ENCODE data around the gene PNMA1.

PNMA1 gene, protein sequence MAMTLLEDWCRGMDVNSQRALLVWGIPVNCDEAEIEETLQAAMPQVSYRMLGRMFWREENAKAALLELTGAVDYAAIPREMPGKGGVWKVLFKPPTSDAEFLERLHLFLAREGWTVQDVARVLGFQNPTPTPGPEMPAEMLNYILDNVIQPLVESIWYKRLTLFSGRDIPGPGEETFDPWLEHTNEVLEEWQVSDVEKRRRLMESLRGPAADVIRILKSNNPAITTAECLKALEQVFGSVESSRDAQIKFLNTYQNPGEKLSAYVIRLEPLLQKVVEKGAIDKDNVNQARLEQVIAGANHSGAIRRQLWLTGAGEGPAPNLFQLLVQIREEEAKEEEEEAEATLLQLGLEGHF

GRCh38 chr14:73713803-73714655, at the start of gene PNMA1:
Gene PNMA1 (minus strand): TSS chr14:73714384. CDS start chr14:73713639, 745 bp downstream.
- peak; percentile 88 for DNase-seq

DNA sequence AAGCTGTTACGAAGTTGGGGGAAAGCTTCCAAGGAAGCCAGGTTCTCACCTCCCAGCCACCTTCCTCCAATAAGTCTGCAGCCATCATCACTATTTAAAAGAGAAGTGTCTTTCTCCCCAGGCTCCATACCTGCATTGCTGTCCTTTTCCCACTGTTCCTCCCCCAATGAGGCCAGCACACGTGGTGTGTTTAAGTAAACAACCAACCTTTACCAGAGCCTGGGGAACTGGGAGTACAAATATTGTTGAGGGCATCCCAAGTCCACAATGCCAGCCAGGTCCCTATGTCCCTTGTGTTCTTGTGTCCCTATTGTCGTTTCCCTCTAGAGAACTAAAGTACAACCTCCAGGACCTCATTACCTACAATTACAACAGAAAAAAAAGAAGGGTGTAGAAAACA, 49.2 kb upstream of the PNMA1 start:
- no peak for DNase-seq

DNA sequence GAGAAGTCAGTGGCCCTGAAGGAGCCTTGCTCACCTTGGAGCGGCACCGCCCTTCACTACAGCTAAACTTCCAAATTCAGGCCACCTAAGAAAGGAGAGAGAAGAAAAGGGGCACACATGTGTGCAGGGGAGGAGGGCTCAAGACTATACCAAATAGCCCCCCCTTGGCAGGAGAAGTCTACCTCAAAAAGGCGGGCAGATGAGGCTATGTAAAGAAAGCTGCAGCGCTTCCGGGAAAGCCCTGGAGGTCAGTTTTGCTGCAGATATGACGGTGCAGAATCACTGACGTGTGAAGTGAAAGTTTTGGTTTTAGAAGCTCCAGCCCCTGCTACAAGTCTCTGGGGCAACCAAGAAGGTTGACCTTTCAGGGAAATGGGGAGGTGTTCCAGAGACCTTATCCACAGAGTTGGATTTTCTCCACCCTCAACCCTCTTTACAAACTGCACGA, 48.2 kb upstream of the PNMA1 start:
- DNase-seq, result no peak

- no peak for DNase-seq
Measured at GRCh38 chr14:73761618-73762355, 47.6 kb upstream of the PNMA1 start.

GRCh38 chr14:73760598-73761586, 46.7 kb upstream of the PNMA1 start:
- no peak for DNase-seq

DNA sequence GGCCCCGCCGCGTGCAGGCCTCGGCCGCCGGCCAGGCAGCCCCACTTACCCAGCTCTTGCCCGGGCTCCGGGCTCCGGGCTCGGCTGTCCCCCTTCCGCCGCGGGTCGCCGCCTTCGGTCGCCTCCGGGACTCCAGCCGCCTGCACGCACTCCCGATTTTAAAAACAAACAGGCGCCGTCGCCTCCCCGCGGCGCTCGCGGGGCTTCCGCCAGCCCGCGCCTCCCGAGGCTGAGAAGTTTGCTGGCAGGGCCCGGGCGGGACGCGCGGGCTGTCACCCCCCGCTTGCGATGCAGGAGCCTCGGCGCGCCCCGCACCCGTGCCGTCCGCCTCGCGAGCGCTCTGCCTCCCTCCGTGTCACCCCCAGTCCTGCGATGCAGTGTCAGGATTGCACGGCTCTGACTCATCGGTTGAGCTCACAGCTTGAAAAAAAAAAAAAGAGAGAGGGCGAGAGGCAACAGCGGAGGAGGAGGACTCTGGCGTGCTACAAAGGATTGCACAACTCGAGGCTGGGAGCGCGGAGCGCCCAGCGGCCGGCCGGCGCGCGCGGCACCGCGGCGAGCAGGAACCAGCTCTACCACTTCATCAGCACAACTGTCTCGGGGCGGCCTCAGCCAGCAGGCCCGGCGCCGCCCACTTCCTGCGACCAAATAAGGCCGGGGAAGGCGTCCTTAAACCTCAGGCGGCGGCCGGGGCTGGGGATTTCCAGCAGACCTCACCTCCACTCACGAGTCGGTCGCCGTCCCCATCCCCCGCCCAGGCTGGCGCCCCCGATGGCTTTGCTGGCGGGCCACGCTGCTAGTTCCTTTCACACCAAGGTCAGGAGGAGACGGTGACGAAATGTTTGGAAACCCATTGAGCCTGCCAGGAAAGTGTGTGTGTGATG, 45.8 kb upstream of the PNMA1 start:
- peak; percentile 96 for DNase-seq

DNA sequence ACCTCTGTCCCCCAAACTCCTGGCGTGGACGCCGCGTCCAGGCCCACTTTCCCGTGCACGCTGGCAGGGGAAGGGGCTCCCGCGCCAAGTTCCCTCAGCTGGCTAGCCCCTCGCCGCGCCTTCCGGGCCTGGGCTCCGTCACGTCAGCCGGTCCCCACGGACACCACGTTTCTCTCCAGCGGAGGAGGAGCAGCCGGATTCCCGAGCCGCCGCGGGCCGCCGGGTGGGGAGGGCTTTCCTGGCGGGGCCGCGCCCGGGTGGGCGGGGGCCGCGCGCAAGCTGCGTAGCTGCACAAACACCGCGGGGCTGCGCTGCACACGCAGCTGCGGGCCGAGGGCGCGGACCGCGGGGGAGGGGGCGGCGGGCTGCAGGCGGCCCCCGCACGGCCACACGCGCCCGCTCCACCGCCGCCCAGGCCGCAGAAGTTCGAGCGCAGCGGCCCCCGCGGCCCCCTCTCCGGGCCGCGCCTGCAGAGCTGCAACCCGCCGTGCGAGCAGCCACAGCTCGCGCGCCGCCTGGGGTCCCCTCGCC, 45.1 kb upstream of the PNMA1 start:
- peak; percentile 68 for DNase-seq

DNA sequence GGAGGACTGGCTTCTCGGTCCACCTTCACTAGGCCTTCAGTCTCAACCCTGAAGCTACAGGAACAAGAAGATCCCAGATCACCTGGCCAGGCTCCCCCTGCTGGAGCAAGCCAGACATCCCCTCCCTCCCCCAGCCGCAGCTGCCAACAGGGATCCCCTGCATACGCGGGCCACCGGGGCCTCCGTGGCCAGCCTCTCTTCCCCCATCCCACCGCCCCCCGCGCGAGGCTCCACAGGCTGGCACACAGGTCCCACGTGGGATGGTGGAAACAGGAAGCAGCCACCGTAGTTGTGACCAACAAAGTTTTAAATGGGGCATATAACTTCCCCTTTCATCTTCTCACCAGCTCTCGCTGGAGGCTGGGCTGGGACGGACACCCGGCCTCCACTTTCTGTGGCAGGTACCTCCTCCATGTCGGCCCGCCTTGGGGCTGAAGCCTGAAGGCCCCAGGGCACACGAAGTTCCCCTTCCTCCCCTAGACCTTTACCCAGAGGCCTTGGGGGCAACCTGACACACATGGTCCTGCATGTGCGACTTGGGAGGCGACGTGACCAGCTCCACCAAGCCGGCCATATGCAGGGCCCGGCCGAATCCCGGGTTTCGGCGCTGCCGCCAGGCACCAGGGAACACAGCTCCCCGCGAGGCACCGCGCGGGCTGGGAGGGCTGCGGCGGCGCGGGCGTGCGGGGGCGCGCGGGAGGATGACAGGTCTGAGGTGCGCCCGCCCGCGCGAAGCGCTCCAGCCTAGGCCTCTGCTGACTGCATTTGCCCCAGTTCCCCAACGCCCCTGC, 44.4 kb upstream of the PNMA1 start:
- peak; percentile 76 for DNase-seq

- DNase-seq, result no peak
Measured at GRCh38 chr14:73757876-73758391, 43.8 kb upstream of the PNMA1 start.

- no peak for DNase-seq
Measured at GRCh38 chr14:73757381-73757780, 43.2 kb upstream of the PNMA1 start.

GRCh38 chr14:73755434-73756014, 41.3 kb upstream of the PNMA1 start:
- DNase-seq, result peak; percentile 41

DNA sequence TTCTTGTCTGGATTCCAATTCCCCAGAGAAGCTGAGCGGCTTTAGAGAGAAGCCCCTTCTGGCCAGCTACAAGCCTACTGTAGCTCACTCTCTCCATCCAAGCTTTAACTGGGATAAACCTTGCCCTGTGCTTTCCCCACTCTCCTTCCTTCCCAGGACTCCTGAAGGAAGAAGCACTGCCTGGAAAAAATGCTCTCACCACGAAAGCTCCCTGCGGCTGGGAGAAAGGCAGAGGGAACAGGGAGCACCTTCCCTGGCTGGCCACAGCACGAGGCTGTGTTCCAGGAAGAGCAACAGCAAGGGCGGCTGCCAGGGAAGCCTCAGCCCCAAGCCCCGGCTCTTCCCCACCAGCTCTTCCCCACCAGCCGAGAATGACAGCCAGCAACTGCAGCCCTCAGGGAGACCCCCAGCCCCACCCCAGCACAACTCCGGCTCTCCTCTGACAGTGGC, 40.8 kb upstream of the PNMA1 start:
- DNase-seq, result no peak

- DNase-seq, result no peak
Measured at GRCh38 chr14:73753887-73754795, 40.0 kb upstream of the PNMA1 start.

DNA sequence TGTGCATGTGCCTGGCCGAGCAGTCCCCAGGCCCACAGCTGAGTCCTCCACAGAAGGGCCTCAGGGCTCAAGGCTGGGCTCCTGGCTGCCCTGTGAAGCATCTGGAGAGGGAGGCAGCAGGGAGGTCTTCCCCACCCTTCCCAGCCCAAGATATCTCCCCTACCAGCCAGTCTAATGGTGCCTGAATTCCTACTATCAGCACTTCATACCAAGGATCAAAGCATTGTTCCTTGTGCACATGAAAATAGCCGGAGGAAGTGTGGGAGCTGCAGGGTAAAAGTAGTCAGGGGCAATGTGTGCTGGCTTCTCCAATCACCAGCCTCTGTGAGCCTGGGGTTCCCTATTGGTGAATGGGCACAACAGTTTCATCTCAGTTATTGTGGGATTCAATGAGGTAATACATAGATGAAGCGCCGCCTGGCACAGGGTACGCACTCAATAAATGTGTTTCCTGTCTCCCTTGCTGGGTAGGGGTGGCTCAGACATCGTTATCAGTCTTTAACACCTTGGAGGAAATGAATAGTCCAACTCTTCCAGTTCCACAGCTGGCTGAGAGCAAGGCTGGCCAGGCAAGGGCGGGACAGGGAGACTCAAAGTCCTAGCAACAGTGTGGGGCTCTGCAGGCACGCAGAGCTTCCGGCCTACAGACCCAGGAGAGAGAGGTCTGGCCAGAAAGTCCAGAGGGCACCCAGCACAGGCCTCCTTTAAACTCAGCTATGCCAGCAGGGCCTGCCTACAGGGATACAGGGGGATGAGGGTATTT, 39.1 kb upstream of the PNMA1 start:
- peak; percentile 54 for DNase-seq

DNA sequence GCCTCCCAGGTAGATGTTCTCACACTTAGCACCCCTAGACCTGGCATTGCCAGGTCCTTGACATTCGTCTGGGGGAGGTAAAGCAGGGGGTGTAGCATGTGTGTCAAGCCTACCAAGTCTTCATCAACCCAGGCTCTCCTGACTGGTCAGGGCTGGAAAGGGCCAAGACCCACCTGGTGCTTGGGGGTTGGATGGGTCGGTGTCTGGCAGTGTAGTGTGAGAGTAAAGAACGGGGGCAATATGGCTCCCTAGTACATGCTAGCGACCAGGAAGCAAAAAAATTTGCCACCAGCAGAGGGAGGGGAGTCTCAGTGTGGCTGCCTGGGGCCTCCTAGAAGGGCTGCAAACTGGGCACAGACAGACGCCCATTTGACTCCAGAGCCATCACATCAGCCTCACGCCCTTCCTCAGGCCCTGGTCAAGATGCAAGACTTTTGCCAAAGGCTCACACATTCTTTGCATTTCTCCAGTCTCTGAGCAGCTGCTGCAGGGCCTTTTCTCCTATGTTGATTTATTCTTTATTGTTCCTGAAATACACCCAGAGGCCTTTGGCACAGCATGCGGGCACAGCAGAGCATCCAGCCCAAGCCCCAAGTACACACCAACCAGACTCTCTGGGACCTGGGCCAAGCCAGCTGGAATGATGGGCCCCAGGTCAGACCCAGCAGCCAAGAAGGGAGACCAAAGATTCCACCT, 38.3 kb upstream of the PNMA1 start:
- DNase-seq, result peak; percentile 56

DNA sequence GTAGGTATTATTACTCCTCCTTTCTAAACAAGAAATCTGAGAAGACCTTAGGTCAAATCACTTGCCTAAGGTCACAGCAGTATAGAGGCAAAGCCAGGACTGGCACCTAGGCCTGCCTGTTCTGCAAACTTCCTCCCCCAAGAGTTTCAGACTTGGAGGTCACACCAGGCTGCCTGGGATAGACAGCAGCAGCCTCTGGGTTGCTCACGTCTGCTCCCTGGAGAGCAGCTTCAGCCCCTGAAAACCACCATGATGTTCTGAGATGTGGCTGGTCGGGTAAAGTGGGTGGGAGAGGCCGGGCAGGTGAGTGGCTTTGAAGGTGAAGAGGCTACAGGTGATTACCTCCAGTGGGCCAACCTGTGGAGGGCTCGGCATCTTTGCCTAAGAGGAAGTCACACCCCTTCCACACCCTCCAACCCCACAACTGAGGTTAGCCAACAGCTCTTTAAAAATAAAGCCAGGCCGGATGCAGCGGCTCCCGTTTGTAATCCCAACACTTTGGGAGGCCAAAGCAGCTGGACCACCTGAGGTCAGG, 37.0 kb upstream of the PNMA1 start:
- DNase-seq, result no peak
